Measurements from ENCODE around the gene MCF2L. TPM values are rescaled to one million over a fixed set of nuclear protein-coding genes. Genes with fewer than 3 reads are reported as not detected.

MCF2L gene
- total RNA-seq, 1 experiment from 2014 or later: 5.9 TPM

GRCh38 chr13:112995395-112996191 lies 26.6 kb downstream of the MCF2L start:
- ChIA-PET CTCF (no interaction called here), POLR2A (ENCODE audit: unreplicated experiment) (no interaction called here)
- no peaks in the 10 kb centered on the region for H3K36me3 ChIP-seq (ENCODE audit: low read depth, low read length)
- H3K9me2 ChIP-seq (replicated peaks; ENCODE audit: low read length): no peaks in the 10 kb centered on the region
- no peak overlapping the region for H3K27ac ChIP-seq (ENCODE audit: low read length)
- no peak for TF ChIP-seq CTCF (conservative IDR thresholded peaks at IDR 0.05; ENCODE audit: low read depth, low read length)
- H3K4me1 ChIP-seq (ENCODE audit: insufficient read depth, low read length): no peaks in the 10 kb centered on the region; the same call in 1 of the 2 replicates
- intact Hi-C loops (cut with micrococcal nuclease): no loop called here
- H3K9ac ChIP-seq (ENCODE audit: low read length): no peak overlapping the region
- no peak overlapping the region for H2AFZ ChIP-seq (ENCODE audit: low read length)
- no TSS peak for BruUV-seq (replicated peaks)
- no peaks in the 10 kb centered on the region for H3K27me3 ChIP-seq (ENCODE audit: low read length)
- no peaks in the 10 kb centered on the region for H3K79me2 ChIP-seq (ENCODE audit: low read length)
- H3F3A ChIP-seq (ENCODE audit: low read length, unreplicated experiment): no peaks in the 10 kb centered on the region
- no peak overlapping the region for H3K4me3 ChIP-seq (ENCODE audit: low read length)
- no peaks in the 10 kb centered on the region for H4K20me1 ChIP-seq (ENCODE audit: low read length)
- H3K4me2 ChIP-seq (ENCODE audit: low read length): no peak overlapping the region
- H3K9me3 ChIP-seq (ENCODE audit: low read length): no peaks in the 10 kb centered on the region
- DNase-seq (no peak), ATAC-seq (no peak)

- CTCF ChIA-PET: no interaction called here
- no TSS peak for BruUV-seq (replicated peaks)
- H3K4me3 ChIP-seq (ENCODE audit: low read length): no peak overlapping the region
- H3K9me3 ChIP-seq (ENCODE audit: low read length): no peaks in the 10 kb centered on the region
- TF ChIP-seq EZH2 (IDR thresholded peaks at IDR 0.05; ENCODE audit: low read length, unreplicated experiment) (no peak), EZH2phosphoT487 (IDR thresholded peaks at IDR 0.05; ENCODE audit: borderline replicate concordance, low read length) (no peak), CTCF (conservative IDR thresholded peaks at IDR 0.05; ENCODE audit: low read depth, low read length) (no peak)
- POLR2A ChIA-PET (ENCODE audit: unreplicated experiment): no interaction called here
- ATAC-seq (no peak), DNase-seq (no peak)
- H2AFZ ChIP-seq (ENCODE audit: low read length): no peak overlapping the region
- no peaks in the 10 kb centered on the region for H3K27me3 ChIP-seq (ENCODE audit: low read length)
- H3K9me2 ChIP-seq (replicated peaks; ENCODE audit: low read length): no peaks in the 10 kb centered on the region
- H3K79me2 ChIP-seq (ENCODE audit: low read length): no peaks in the 10 kb centered on the region
- H3K9ac ChIP-seq (ENCODE audit: low read length): no peak overlapping the region
- H3K27ac ChIP-seq (ENCODE audit: low read length): no peak overlapping the region
- H3K36me3 ChIP-seq (ENCODE audit: low read depth, low read length): no peaks in the 10 kb centered on the region
- H4K20me1 ChIP-seq (ENCODE audit: low read length): no peaks in the 10 kb centered on the region
- no peak overlapping the region for H3K4me2 ChIP-seq (ENCODE audit: low read length)
- intact Hi-C loops (cut with micrococcal nuclease): no loop called here
- no peaks in the 10 kb centered on the region for H3F3A ChIP-seq (ENCODE audit: low read length, unreplicated experiment)
- no peaks in the 10 kb centered on the region; the same call in 1 of the 2 replicates for H3K4me1 ChIP-seq (ENCODE audit: insufficient read depth, low read length)
These were observed 27.7 kb downstream of the MCF2L start for GRCh38 chr13:112996671-112997091.
